ENCODE measurements around the gene PHKB. TPM values are rescaled to one million over a fixed set of nuclear protein-coding genes. Genes with fewer than 3 reads are reported as not detected.
A peak's percentile ranks its signal among the peaks of the same experiment; 100 is the strongest.

Gene PHKB
- total RNA-seq, 2 experiments from 2014 or later: 30.1 to 32.2 TPM

GRCh38 chr16:47475786-47476185, 14.7 kb downstream of the PHKB start:
- ChIA-PET POLR2A (no interaction called here), CTCF (no interaction called here)
- Mint-ChIP-seq H3K27ac (no peak overlapping the region), H3K4me3 (no peak overlapping the region), H3K9me3 (no peaks in the 10 kb centered on the region), H3K4me1 (no peaks in the 10 kb centered on the region), H3K36me3 (ENCODE audit: low read depth) (peaks cover 7% of the 10 kb centered on the region), H3K27me3 (no peaks in the 10 kb centered on the region)
- DNase-seq: no peak

GRCh38 chr16:47476654-47477345, 15.7 kb downstream of the PHKB start:
- no peak for DNase-seq
- CTCF ChIA-PET: interaction anchor here (1.0 kb wide), 1 partner anchor 16 kb away, joined by 3 read pairs; the partner anchor contains the start of genes ITFG1 and PHKB
- H3K36me3 Mint-ChIP-seq (ENCODE audit: low read depth): peaks cover 3% of the 10 kb centered on the region
- H3K9me3 Mint-ChIP-seq: no peaks in the 10 kb centered on the region
- no peak overlapping the region for H3K4me3 Mint-ChIP-seq
- POLR2A ChIA-PET: no interaction called here
- H3K4me1 Mint-ChIP-seq: no peaks in the 10 kb centered on the region
- H3K27me3 Mint-ChIP-seq: no peaks in the 10 kb centered on the region
- no peak overlapping the region for H3K27ac Mint-ChIP-seq

- H3K9me3 Mint-ChIP-seq: no peaks in the 10 kb centered on the region
Measured at GRCh38 chr16:47477679-47478078, 16.5 kb downstream of the PHKB start.

GRCh38 chr16:47480410-47480809, 19.3 kb downstream of the PHKB start:
- ChIA-PET POLR2A (no interaction called here), CTCF (interaction anchor here (2.1 kb wide), 1 partner anchor 12 kb away, joined by 6 read pairs; no protein-coding TSS in a partner anchor)
- no peak overlapping the region for H3K27ac Mint-ChIP-seq
- H3K4me1 Mint-ChIP-seq: peaks cover 5% of the 10 kb centered on the region
- no peaks in the 10 kb centered on the region for H3K27me3 Mint-ChIP-seq
- DNase-seq: no peak
- H3K4me3 Mint-ChIP-seq: no peak overlapping the region
- peaks cover 4% of the 10 kb centered on the region for H3K36me3 Mint-ChIP-seq (ENCODE audit: low read depth)
- no peaks in the 10 kb centered on the region for H3K9me3 Mint-ChIP-seq

More at GRCh38 chr16:47477679-47478078, 16.5 kb downstream of the PHKB start:
- ChIA-PET CTCF (interaction anchor here (1.0 kb wide), 1 partner anchor 17 kb away, joined by 3 read pairs; the partner anchor contains the start of genes ITFG1 and PHKB), POLR2A (no interaction called here)
- Mint-ChIP-seq H3K4me1 (no peaks in the 10 kb centered on the region), H3K27me3 (no peaks in the 10 kb centered on the region), H3K36me3 (ENCODE audit: low read depth) (peaks cover 3% of the 10 kb centered on the region), H3K27ac (no peak overlapping the region), H3K4me3 (no peak overlapping the region)
- DNase-seq: no peak

GRCh38 chr16:47481698-47482374, 20.7 kb downstream of the PHKB start:
- Mint-ChIP-seq H3K27ac (no peak overlapping the region), H3K27me3 (no peaks in the 10 kb centered on the region), H3K4me1 (peaks cover 5% of the 10 kb centered on the region), H3K9me3 (peaks cover 3% of the 10 kb centered on the region), H3K4me3 (no peak overlapping the region), H3K36me3 (ENCODE audit: low read depth) (peaks cover 8% of the 10 kb centered on the region)
- ChIA-PET CTCF (no interaction called here), POLR2A (no interaction called here)
- DNase-seq: no peak

- Mint-ChIP-seq H3K27me3 (no peaks in the 10 kb centered on the region), H3K9me3 (peaks cover 13% of the 10 kb centered on the region), H3K4me3 (no peak overlapping the region), H3K36me3 (ENCODE audit: low read depth) (peaks cover 22% of the 10 kb centered on the region), H3K4me1 (peaks cover 5% of the 10 kb centered on the region), H3K27ac (no peak overlapping the region)
- ChIA-PET POLR2A (no interaction called here), CTCF (no interaction called here)
- DNase-seq: no peak
Measured at GRCh38 chr16:47483616-47484015, 22.5 kb downstream of the PHKB start.

GRCh38 chr16:47486856-47487255, 25.7 kb downstream of the PHKB start:
- no peaks in the 10 kb centered on the region for H3K27me3 Mint-ChIP-seq
- peaks cover 38% of the 10 kb centered on the region for H3K36me3 Mint-ChIP-seq (ENCODE audit: low read depth)
- no peak overlapping the region for H3K4me3 Mint-ChIP-seq
- H3K4me1 Mint-ChIP-seq: peaks cover 5% of the 10 kb centered on the region
- POLR2A ChIA-PET: no interaction called here
- peaks cover 32% of the 10 kb centered on the region for H3K9me3 Mint-ChIP-seq
- CTCF ChIA-PET: no interaction called here
- no peak overlapping the region for H3K27ac Mint-ChIP-seq
- DNase-seq: no peak

GRCh38 chr16:47488051-47488450, 26.9 kb downstream of the PHKB start:
- H3K27me3 Mint-ChIP-seq: no peaks in the 10 kb centered on the region
- peaks cover 37% of the 10 kb centered on the region for H3K9me3 Mint-ChIP-seq
- DNase-seq: no peak
- no peak overlapping the region for H3K4me3 Mint-ChIP-seq
- H3K36me3 Mint-ChIP-seq (ENCODE audit: low read depth): peaks cover 44% of the 10 kb centered on the region
- peaks cover 9% of the 10 kb centered on the region for H3K4me1 Mint-ChIP-seq
- ChIA-PET POLR2A (no interaction called here), CTCF (interaction anchor here (0.9 kb wide), 1 partner anchor 19 kb away, joined by 5 read pairs; no protein-coding TSS in a partner anchor)
- no peak overlapping the region for H3K27ac Mint-ChIP-seq

GRCh38 chr16:47490471-47490870, 29.3 kb downstream of the PHKB start:
- peaks cover 11% of the 10 kb centered on the region for H3K4me1 Mint-ChIP-seq
- ChIA-PET CTCF (no interaction called here), POLR2A (no interaction called here)
- no peak overlapping the region for H3K4me3 Mint-ChIP-seq
- no peaks in the 10 kb centered on the region for H3K27me3 Mint-ChIP-seq
- peaks cover 44% of the 10 kb centered on the region for H3K36me3 Mint-ChIP-seq (ENCODE audit: low read depth)
- DNase-seq: no peak
- H3K9me3 Mint-ChIP-seq: peaks cover 37% of the 10 kb centered on the region
- no peak overlapping the region for H3K27ac Mint-ChIP-seq

- ChIA-PET CTCF (interaction anchor here (0.5 kb wide), 1 partner anchor 14 kb away, joined by 3 read pairs; no protein-coding TSS in a partner anchor), POLR2A (no interaction called here)
- no peak overlapping the region for H3K4me3 Mint-ChIP-seq
- peaks cover 34% of the 10 kb centered on the region for H3K9me3 Mint-ChIP-seq
- no peak overlapping the region for H3K27ac Mint-ChIP-seq
- H3K36me3 Mint-ChIP-seq (ENCODE audit: low read depth): peaks cover 40% of the 10 kb centered on the region
- peaks cover 11% of the 10 kb centered on the region for H3K4me1 Mint-ChIP-seq
- no peaks in the 10 kb centered on the region for H3K27me3 Mint-ChIP-seq
- no peak for DNase-seq
Measured at GRCh38 chr16:47492036-47492427, 30.9 kb downstream of the PHKB start.

- Mint-ChIP-seq H3K4me3 (no peak overlapping the region), H3K4me1 (peaks cover 11% of the 10 kb centered on the region), H3K27ac (no peak overlapping the region), H3K36me3 (ENCODE audit: low read depth) (peaks cover 36% of the 10 kb centered on the region), H3K9me3 (peaks cover 34% of the 10 kb centered on the region), H3K27me3 (no peaks in the 10 kb centered on the region)
- ChIA-PET CTCF (interaction anchor here (0.5 kb wide), 1 partner anchor 13 kb away, joined by 3 read pairs; no protein-coding TSS in a partner anchor), POLR2A (no interaction called here)
- no peak for DNase-seq
Measured at GRCh38 chr16:47492428-47493377, 31.6 kb downstream of the PHKB start.

GRCh38 chr16:47493381-47494337, 32.5 kb downstream of the PHKB start:
- ChIA-PET POLR2A (interaction anchor here (0.5 kb wide), 1 partner anchor 215 kb away, joined by 3 read pairs; no protein-coding TSS in a partner anchor), CTCF (interaction anchor here (1.0 to 1.2 kb wide), 2 partner anchors 14 to 32 kb away, joined by 3 read pairs; no protein-coding TSS in a partner anchor)
- peaks cover 11% of the 10 kb centered on the region for H3K4me1 Mint-ChIP-seq
- DNase-seq: no peak
- H3K36me3 Mint-ChIP-seq (ENCODE audit: low read depth): peaks cover 35% of the 10 kb centered on the region
- no peak overlapping the region for H3K4me3 Mint-ChIP-seq
- H3K9me3 Mint-ChIP-seq: peaks cover 24% of the 10 kb centered on the region
- no peaks in the 10 kb centered on the region for H3K27me3 Mint-ChIP-seq
- H3K27ac Mint-ChIP-seq: peak overlapping the region; percentile 50
